Prostate gland (tissue), 2 donors: ENCODE measurements around the gene PMVK.

Source experiments
- POLR2A ChIP-seq: fragments of 450-650 bp; IDR thresholded peaks from one replicate; pipeline ENCODE4 v1.6.1; 2016; ENCODE audit warnings: antibody characterized with exemption, mild to moderate bottlenecking
- TF ChIP-seq, protein P1 (sequence below), 4 experiments: fragments of 200-600 bp in 2 of 4; fragments of 450-650 bp in 2 of 4; sonication (generic) in 2 of 4; IDR thresholded peaks; 1 replicate in 3 of 4; 2 replicates in 1 of 4; pipeline ENCODE4 v1.5.1; 2016 to 2019; ENCODE audit warnings: antibody characterized with exemption in 4 of 4, mild to moderate bottlenecking in 2 of 4, moderate library complexity in 2 of 4

DNA sequence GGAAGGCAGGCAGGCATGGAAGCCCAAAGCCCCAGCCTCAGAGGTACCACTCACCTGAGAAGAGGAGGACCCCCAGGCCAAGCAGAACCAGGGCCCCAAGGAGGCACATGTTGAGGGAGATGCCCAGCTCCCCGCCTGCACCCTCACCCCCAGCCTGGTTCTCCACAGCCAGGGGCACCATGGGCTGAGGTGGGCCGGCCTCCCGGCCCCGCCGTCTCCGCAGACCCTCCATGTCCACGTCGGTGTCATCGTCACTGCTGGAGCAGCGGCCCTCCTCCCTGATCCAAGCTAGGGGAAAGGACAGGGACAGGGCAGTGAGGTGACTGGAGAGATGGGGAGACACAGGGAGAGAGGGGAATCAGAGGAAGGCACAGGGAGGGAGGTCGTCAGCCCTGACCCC is 11.6 kb upstream of the PMVK start:
- TF ChIP-seq, protein P1, sequence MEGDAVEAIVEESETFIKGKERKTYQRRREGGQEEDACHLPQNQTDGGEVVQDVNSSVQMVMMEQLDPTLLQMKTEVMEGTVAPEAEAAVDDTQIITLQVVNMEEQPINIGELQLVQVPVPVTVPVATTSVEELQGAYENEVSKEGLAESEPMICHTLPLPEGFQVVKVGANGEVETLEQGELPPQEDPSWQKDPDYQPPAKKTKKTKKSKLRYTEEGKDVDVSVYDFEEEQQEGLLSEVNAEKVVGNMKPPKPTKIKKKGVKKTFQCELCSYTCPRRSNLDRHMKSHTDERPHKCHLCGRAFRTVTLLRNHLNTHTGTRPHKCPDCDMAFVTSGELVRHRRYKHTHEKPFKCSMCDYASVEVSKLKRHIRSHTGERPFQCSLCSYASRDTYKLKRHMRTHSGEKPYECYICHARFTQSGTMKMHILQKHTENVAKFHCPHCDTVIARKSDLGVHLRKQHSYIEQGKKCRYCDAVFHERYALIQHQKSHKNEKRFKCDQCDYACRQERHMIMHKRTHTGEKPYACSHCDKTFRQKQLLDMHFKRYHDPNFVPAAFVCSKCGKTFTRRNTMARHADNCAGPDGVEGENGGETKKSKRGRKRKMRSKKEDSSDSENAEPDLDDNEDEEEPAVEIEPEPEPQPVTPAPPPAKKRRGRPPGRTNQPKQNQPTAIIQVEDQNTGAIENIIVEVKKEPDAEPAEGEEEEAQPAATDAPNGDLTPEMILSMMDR (IDR thresholded peaks at IDR 0.05) = no peak
- TF ChIP-seq POLR2A = no peak
